HEK293 (cell line): ENCODE data around the gene KANK2.

Experiments used
- ELK4 ChIP-seq: IDR thresholded peaks from 2 replicates; pipeline ENCODE4 v1.6.1; 2011; ENCODE audit warnings: mild to moderate bottlenecking, low read depth, low read length, borderline replicate concordance
- FEZF1 ChIP-seq: fragments of 450-650 bp; formaldehyde crosslinking; IDR thresholded peaks from 2 replicates; pipeline ENCODE4 v1.5.1; 2016; ENCODE audit warnings: missing biosample characterization, missing genetic modification characterization
- GLIS1 ChIP-seq: fragments of 450-650 bp; formaldehyde crosslinking; IDR thresholded peaks from 2 replicates; pipeline ENCODE4 v1.5.1; 2016; ENCODE audit warnings: missing biosample characterization, missing genetic modification characterization
- SCRT1 ChIP-seq: fragments of 450-650 bp; formaldehyde crosslinking; IDR thresholded peaks from 2 replicates; pipeline ENCODE4 v1.5.1; 2016; ENCODE audit warnings: missing biosample characterization, missing genetic modification characterization, borderline replicate concordance
- SP7 ChIP-seq: fragments of 450-650 bp; formaldehyde crosslinking; IDR thresholded peaks from 2 replicates; pipeline ENCODE4 v1.5.1; 2016; ENCODE audit warnings: missing biosample characterization, missing genetic modification characterization
- WT1 ChIP-seq: fragments of 450-650 bp; formaldehyde crosslinking; IDR thresholded peaks from 2 replicates; pipeline ENCODE4 v1.5.1; 2016; ENCODE audit warnings: missing biosample characterization, missing genetic modification characterization
- YY1 ChIP-seq: fragments of 450-650 bp; formaldehyde crosslinking; IDR thresholded peaks from 2 replicates; pipeline ENCODE4 v1.5.1; 2018; ENCODE audit warnings: missing biosample characterization, missing genetic modification characterization
- ZBTB20 ChIP-seq: fragments of 450-650 bp; formaldehyde crosslinking; IDR thresholded peaks from 2 replicates; pipeline ENCODE4 v1.5.1; 2016; ENCODE audit warnings: missing biosample characterization, missing genetic modification characterization
- ZBTB48 ChIP-seq: fragments of 450-650 bp; formaldehyde crosslinking; IDR thresholded peaks from 2 replicates; pipeline ENCODE4 v1.5.1; 2016; ENCODE audit warnings: missing biosample characterization, missing genetic modification characterization
- ZEB2 ChIP-seq: fragments of 450-650 bp; formaldehyde crosslinking; IDR thresholded peaks from 2 replicates; pipeline ENCODE4 v1.5.1; 2016; ENCODE audit warnings: missing biosample characterization, missing genetic modification characterization
- ZNF10 ChIP-seq: fragments of 450-650 bp; formaldehyde crosslinking; IDR thresholded peaks from 2 replicates; pipeline ENCODE4 v1.5.1; 2017; ENCODE audit warnings: missing biosample characterization, missing genetic modification characterization
- ZNF112 ChIP-seq: fragments of 450-650 bp; formaldehyde crosslinking; IDR thresholded peaks from 2 replicates; pipeline ENCODE4 v1.5.0; 2017; ENCODE audit warnings: missing biosample characterization, missing genetic modification characterization
- ZNF133 ChIP-seq: fragments of 450-650 bp; formaldehyde crosslinking; IDR thresholded peaks from 2 replicates; pipeline ENCODE4 v1.5.1; 2016; ENCODE audit warnings: missing biosample characterization, missing genetic modification characterization
- ZNF335 ChIP-seq: fragments of 450-650 bp; formaldehyde crosslinking; conservative IDR thresholded peaks from 2 replicates; pipeline ENCODE4 v1.5.1; 2016; ENCODE audit warnings: missing biosample characterization, missing genetic modification characterization
- ZNF341 ChIP-seq: fragments of 450-650 bp; formaldehyde crosslinking; IDR thresholded peaks from 2 replicates; pipeline ENCODE4; 2016; ENCODE audit warnings: low read depth, missing biosample characterization, missing genetic modification characterization
- ZNF548 ChIP-seq: fragments of 450-650 bp; formaldehyde crosslinking; IDR thresholded peaks from 2 replicates; pipeline ENCODE4 v1.5.1; 2016; ENCODE audit warnings: missing biosample characterization, missing genetic modification characterization
- ZNF596 ChIP-seq: fragments of 450-650 bp; IDR thresholded peaks from 2 replicates; pipeline ENCODE4 v1.5.0; 2018; ENCODE audit warnings: missing biosample characterization, mild to moderate bottlenecking, missing genetic modification characterization, moderate library complexity
- ZNF654 ChIP-seq: fragments of 450-650 bp; formaldehyde crosslinking; IDR thresholded peaks from 2 replicates; pipeline ENCODE4 v1.5.1; 2016; ENCODE audit warnings: low read depth, missing biosample characterization, missing genetic modification characterization
- ZNF660 ChIP-seq: fragments of 450-650 bp; IDR thresholded peaks from 2 replicates; pipeline ENCODE4 v1.5.1; 2018; ENCODE audit warnings: missing biosample characterization, mild to moderate bottlenecking, missing genetic modification characterization
- ZSCAN23 ChIP-seq: fragments of 450-650 bp; formaldehyde crosslinking; IDR thresholded peaks from 2 replicates; pipeline ENCODE4 v1.5.1; 2016; ENCODE audit warnings: missing biosample characterization, missing genetic modification characterization
- ZSCAN4 ChIP-seq: fragments of 450-650 bp; formaldehyde crosslinking; IDR thresholded peaks from 2 replicates; pipeline ENCODE4 v1.5.1; 2017; ENCODE audit warnings: missing biosample characterization, missing genetic modification characterization
- TF ChIP-seq, protein P1 (sequence below): fragments of 450-650 bp; formaldehyde crosslinking; IDR thresholded peaks from 2 replicates; pipeline ENCODE4 v1.5.1; 2016; ENCODE audit warnings: missing biosample characterization, missing genetic modification characterization
- TF ChIP-seq, protein P2 (sequence below): fragments of 450-650 bp; formaldehyde crosslinking; IDR thresholded peaks from 2 replicates; pipeline ENCODE4 v1.5.1; 2016; ENCODE audit warnings: missing biosample characterization, missing genetic modification characterization
- TF ChIP-seq, protein P3 (sequence below): fragments of 450-650 bp; formaldehyde crosslinking; IDR thresholded peaks from 2 replicates; pipeline ENCODE4 v1.5.1; 2016; ENCODE audit warnings: missing biosample characterization, missing genetic modification characterization
- TF ChIP-seq, protein P4 (sequence below): fragments of 450-650 bp; formaldehyde crosslinking; IDR thresholded peaks from 2 replicates; pipeline ENCODE4 v1.5.1; 2017; ENCODE audit warnings: missing biosample characterization, missing genetic modification characterization
- TF ChIP-seq, protein P5 (sequence below): fragments of 450-650 bp; formaldehyde crosslinking; IDR thresholded peaks from 2 replicates; pipeline ENCODE4 v1.5.1; 2016; ENCODE audit warnings: missing biosample characterization, missing genetic modification characterization

KANK2 gene

GRCh38 chr19:11197291-11198174, at the start of gene KANK2 (continued):
- peak; percentile 18; the same call in 1 of the 2 replicates for TF ChIP-seq ZNF660 (tag by site-specific recombination)
- no peak for TF ChIP-seq ZBTB48 (tag by site-specific recombination)
- no peak for TF ChIP-seq ELK4
- TF ChIP-seq, protein P1, sequence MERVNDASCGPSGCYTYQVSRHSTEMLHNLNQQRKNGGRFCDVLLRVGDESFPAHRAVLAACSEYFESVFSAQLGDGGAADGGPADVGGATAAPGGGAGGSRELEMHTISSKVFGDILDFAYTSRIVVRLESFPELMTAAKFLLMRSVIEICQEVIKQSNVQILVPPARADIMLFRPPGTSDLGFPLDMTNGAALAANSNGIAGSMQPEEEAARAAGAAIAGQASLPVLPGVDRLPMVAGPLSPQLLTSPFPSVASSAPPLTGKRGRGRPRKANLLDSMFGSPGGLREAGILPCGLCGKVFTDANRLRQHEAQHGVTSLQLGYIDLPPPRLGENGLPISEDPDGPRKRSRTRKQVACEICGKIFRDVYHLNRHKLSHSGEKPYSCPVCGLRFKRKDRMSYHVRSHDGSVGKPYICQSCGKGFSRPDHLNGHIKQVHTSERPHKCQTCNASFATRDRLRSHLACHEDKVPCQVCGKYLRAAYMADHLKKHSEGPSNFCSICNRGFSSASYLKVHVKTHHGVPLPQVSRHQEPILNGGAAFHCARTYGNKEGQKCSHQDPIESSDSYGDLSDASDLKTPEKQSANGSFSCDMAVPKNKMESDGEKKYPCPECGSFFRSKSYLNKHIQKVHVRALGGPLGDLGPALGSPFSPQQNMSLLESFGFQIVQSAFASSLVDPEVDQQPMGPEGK (tag by site-specific recombination) = peak; percentile 73
- peak; percentile 49 for TF ChIP-seq SP7 (tag by site-specific recombination)
- no peak for TF ChIP-seq ZSCAN4
- TF ChIP-seq ZNF596 (tag by site-specific recombination) = 0 out of 2 replicates have a peak, but pooled peaks have one; percentile 38
- no peak for TF ChIP-seq ZNF654 (tag by site-specific recombination)
- no peak for TF ChIP-seq ZNF133 (tag by site-specific recombination)
- TF ChIP-seq WT1 (tag by site-specific recombination) = 0 out of 2 replicates have a peak, but pooled peaks have one; percentile 29
- TF ChIP-seq ZNF548 = no peak
- TF ChIP-seq ZNF341 (tag by site-specific recombination) = peak; percentile 91
- no peak for TF ChIP-seq ZSCAN23 (tag by site-specific recombination)
- TF ChIP-seq, protein P2, sequence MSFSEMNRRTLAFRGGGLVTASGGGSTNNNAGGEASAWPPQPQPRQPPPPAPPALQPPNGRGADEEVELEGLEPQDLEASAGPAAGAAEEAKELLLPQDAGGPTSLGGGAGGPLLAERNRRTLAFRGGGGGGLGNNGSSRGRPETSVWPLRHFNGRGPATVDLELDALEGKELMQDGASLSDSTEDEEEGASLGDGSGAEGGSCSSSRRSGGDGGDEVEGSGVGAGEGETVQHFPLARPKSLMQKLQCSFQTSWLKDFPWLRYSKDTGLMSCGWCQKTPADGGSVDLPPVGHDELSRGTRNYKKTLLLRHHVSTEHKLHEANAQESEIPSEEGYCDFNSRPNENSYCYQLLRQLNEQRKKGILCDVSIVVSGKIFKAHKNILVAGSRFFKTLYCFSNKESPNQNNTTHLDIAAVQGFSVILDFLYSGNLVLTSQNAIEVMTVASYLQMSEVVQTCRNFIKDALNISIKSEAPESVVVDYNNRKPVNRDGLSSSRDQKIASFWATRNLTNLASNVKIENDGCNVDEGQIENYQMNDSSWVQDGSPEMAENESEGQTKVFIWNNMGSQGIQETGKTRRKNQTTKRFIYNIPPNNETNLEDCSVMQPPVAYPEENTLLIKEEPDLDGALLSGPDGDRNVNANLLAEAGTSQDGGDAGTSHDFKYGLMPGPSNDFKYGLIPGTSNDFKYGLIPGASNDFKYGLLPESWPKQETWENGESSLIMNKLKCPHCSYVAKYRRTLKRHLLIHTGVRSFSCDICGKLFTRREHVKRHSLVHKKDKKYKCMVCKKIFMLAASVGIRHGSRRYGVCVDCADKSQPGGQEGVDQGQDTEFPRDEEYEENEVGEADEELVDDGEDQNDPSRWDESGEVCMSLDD = peak; percentile 60; the same call in 1 of the 2 replicates
- peak; percentile 98 for TF ChIP-seq GLIS1 (tag by site-specific recombination)
- peak; percentile 76 for TF ChIP-seq ZBTB20 (tag by site-specific recombination)
- no peak for TF ChIP-seq YY1
- TF ChIP-seq, protein P3, sequence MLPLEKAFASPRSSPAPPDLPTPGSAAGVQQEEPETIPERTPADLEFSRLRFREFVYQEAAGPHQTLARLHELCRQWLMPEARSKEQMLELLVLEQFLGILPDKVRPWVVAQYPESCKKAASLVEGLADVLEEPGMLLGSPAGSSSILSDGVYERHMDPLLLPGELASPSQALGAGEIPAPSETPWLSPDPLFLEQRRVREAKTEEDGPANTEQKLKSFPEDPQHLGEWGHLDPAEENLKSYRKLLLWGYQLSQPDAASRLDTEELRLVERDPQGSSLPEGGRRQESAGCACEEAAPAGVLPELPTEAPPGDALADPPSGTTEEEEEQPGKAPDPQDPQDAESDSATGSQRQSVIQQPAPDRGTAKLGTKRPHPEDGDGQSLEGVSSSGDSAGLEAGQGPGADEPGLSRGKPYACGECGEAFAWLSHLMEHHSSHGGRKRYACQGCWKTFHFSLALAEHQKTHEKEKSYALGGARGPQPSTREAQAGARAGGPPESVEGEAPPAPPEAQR = no peak
- no peak for TF ChIP-seq FEZF1 (tag by site-specific recombination)
- no peak for TF ChIP-seq SCRT1 (tag by site-specific recombination)
- TF ChIP-seq ZEB2 (tag by site-specific recombination) = peak; percentile 84
- TF ChIP-seq ZNF10 (tag by site-specific recombination) = no peak
- TF ChIP-seq ZNF112 (tag by site-specific recombination) = no peak
- TF ChIP-seq, protein P4, sequence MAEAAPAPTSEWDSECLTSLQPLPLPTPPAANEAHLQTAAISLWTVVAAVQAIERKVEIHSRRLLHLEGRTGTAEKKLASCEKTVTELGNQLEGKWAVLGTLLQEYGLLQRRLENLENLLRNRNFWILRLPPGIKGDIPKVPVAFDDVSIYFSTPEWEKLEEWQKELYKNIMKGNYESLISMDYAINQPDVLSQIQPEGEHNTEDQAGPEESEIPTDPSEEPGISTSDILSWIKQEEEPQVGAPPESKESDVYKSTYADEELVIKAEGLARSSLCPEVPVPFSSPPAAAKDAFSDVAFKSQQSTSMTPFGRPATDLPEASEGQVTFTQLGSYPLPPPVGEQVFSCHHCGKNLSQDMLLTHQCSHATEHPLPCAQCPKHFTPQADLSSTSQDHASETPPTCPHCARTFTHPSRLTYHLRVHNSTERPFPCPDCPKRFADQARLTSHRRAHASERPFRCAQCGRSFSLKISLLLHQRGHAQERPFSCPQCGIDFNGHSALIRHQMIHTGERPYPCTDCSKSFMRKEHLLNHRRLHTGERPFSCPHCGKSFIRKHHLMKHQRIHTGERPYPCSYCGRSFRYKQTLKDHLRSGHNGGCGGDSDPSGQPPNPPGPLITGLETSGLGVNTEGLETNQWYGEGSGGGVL (tag by site-specific recombination) = peak; percentile 94
- TF ChIP-seq, protein P5, sequence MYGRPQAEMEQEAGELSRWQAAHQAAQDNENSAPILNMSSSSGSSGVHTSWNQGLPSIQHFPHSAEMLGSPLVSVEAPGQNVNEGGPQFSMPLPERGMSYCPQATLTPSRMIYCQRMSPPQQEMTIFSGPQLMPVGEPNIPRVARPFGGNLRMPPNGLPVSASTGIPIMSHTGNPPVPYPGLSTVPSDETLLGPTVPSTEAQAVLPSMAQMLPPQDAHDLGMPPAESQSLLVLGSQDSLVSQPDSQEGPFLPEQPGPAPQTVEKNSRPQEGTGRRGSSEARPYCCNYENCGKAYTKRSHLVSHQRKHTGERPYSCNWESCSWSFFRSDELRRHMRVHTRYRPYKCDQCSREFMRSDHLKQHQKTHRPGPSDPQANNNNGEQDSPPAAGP (tag by site-specific recombination) = 0 out of 2 replicates have a peak, but pooled peaks have one; percentile 24
- peak; percentile 55; the same call in 1 of the 2 replicates for TF ChIP-seq ZNF335 (tag by site-specific recombination)
